Mesothelial cell of epicardium (in vitro differentiated cells): ENCODE data around the gene SERPINE2. TPM values are rescaled to one million over a fixed set of nuclear protein-coding genes. Genes with fewer than 3 reads are reported as not detected.

Source experiments
- DNase-seq, 2 experiments: peaks; one replicate each; pipeline ENCODE4 v3.0.0; 2021; ENCODE audit warnings: low spot score in 2 of 2; ENCODE audit not compliant: unreplicated experiment in 2 of 2
- H3K27ac Mint-ChIP-seq: 2 replicates; pipeline ENCODE4 v1.8.0; 2021; ENCODE audit warnings: mixed read lengths
- H3K27me3 Mint-ChIP-seq: 2 replicates; pipeline ENCODE4 v1.8.0; 2021; ENCODE audit warnings: low read depth, mixed read lengths
- H3K36me3 Mint-ChIP-seq: 2 replicates; pipeline ENCODE4 v1.8.0; 2021; ENCODE audit warnings: mixed read lengths
- H3K4me1 Mint-ChIP-seq: 2 replicates; pipeline ENCODE4 v1.8.0; 2021; ENCODE audit warnings: mixed read lengths
- H3K4me3 Mint-ChIP-seq: 2 replicates; pipeline ENCODE4 v1.8.0; 2021; ENCODE audit warnings: mild to moderate bottlenecking, moderate library complexity, mixed read lengths
- H3K9me3 Mint-ChIP-seq: 2 replicates; pipeline ENCODE4 v1.8.0; 2021; ENCODE audit warnings: mixed read lengths
- CTCF ChIP-seq: fragments of 200-600 bp; sonication (generic); IDR thresholded peaks from one replicate; pipeline ENCODE4 v1.5.0; 2021; ENCODE audit warnings: antibody characterized with exemption; ENCODE audit not compliant: unreplicated experiment
- total RNA-seq: library from RNA; stranded (reverse); gene quantifications from 3 replicates; pipeline ENCODE4 v1.2.1, GENCODE V29; 2021

The SERPINE2 gene
- total RNA-seq, 1 donor from 2014 or later, result 49.9 TPM

- Mint-ChIP-seq H3K9me3 (peaks cover 19% of the 10 kb centered on the region), H3K4me3 (no peak overlapping the region), H3K36me3 (peaks cover 21% of the 10 kb centered on the region), H3K27me3 (no peaks in the 10 kb centered on the region), H3K27ac (no peak overlapping the region), H3K4me1 (peaks cover 26% of the 10 kb centered on the region)
- DNase-seq, result no peak
- TF ChIP-seq CTCF, result no peak
Measured at GRCh38 chr2:223928113-223929006, 110.7 kb downstream of the SERPINE2 start.

- no peak for TF ChIP-seq CTCF
- Mint-ChIP-seq H3K36me3 (peaks cover 28% of the 10 kb centered on the region), H3K27me3 (no peaks in the 10 kb centered on the region), H3K4me3 (no peak overlapping the region), H3K27ac (no peak overlapping the region), H3K9me3 (peaks cover 19% of the 10 kb centered on the region), H3K4me1 (peaks cover 6% of the 10 kb centered on the region)
- no peak for DNase-seq
Measured at GRCh38 chr2:223925106-223925505, 114.0 kb downstream of the SERPINE2 start.

Other genes starting within 250 kb of the SERPINE2 start
- 18.0 to 23.2 TPM (median 18.5 TPM) in 3 replicates for gene AP1S3, start 201.7 kb downstream of the SERPINE2 start, total RNA-seq
- 45.1 to 50.1 TPM (median 46.2 TPM) in 3 replicates for gene WDFY1, start 94.0 kb downstream of the SERPINE2 start, total RNA-seq
- gene MRPL44, start 81.8 kb downstream of the SERPINE2 start, total RNA-seq, result 25.8 to 27.6 TPM (median 27.3 TPM) in 3 replicates